H9 (cell line): ENCODE results near the gene ORMDL2. TPM values are rescaled to one million over a fixed set of nuclear protein-coding genes. Genes with fewer than 3 reads are reported as not detected.

ENCODE experiments used
- DNase-seq: peaks from one replicate; pipeline ENCODE4 v3.0.0-alpha.2; 2017
- H2AFZ ChIP-seq: one replicate; pipeline ENCODE4 v1.6.1; 2013; ENCODE audit warnings: mild to moderate bottlenecking, low read length, control low read depth, moderate library complexity
- H2AK5ac ChIP-seq: 2 replicates; pipeline ENCODE4 v1.6.1; 2013; ENCODE audit warnings: low read length, control low read depth, mixed read lengths; ENCODE audit not compliant: insufficient read length
- H2BK120ac ChIP-seq: one replicate; pipeline ENCODE4 v1.6.1; 2013; ENCODE audit warnings: low read depth, mild to moderate bottlenecking, low read length, control low read depth, inconsistent platforms; ENCODE audit not compliant: poor library complexity, severe bottlenecking
- H2BK12ac ChIP-seq: 2 replicates; pipeline ENCODE4 v1.6.1; 2013; ENCODE audit warnings: low read length, control low read depth, mixed read lengths, low read depth; ENCODE audit not compliant: insufficient read length
- H2BK15ac ChIP-seq: 2 replicates; pipeline ENCODE4 v1.6.1; 2013; ENCODE audit warnings: low read depth, low read length, control low read depth
- H2BK20ac ChIP-seq: one replicate; pipeline ENCODE4 v1.6.1; 2013; ENCODE audit warnings: low read depth, mild to moderate bottlenecking, low read length, control low read depth, inconsistent platforms; ENCODE audit not compliant: poor library complexity, severe bottlenecking
- H2BK5ac ChIP-seq: 2 replicates; pipeline ENCODE4 v1.6.1; 2013; ENCODE audit warnings: low read length, control low read depth, mixed read lengths; ENCODE audit not compliant: insufficient read length
- H3K14ac ChIP-seq: 2 replicates; pipeline ENCODE4 v1.6.1; 2013; ENCODE audit warnings: low read length, control low read depth; ENCODE audit not compliant: insufficient read depth
- H3K18ac ChIP-seq: 2 replicates; pipeline ENCODE4 v1.6.1; 2013; ENCODE audit warnings: low read depth, mild to moderate bottlenecking, mixed read lengths, low read length, control low read depth; ENCODE audit not compliant: insufficient read length
- H3K23ac ChIP-seq: 2 replicates; pipeline ENCODE4 v1.6.1; 2013; ENCODE audit warnings: low read length, control low read depth, mixed read lengths, low read depth; ENCODE audit not compliant: insufficient read length
- H3K23me2 ChIP-seq: 2 replicates; pipeline ENCODE4 v1.6.1; 2013; ENCODE audit warnings: low read depth, mild to moderate bottlenecking, mixed read lengths, low read length, control low read depth; ENCODE audit not compliant: insufficient read length, poor library complexity, severe bottlenecking
- H3K27ac ChIP-seq: 2 replicates; pipeline ENCODE4 v1.5.1; 2013; ENCODE audit warnings: low read length, control low read depth, mixed read lengths, low read depth; ENCODE audit not compliant: insufficient read length
- H3K27me3 ChIP-seq: 2 replicates; pipeline ENCODE4 v1.6.1; 2013; ENCODE audit warnings: low read length, control low read depth, inconsistent platforms; ENCODE audit not compliant: insufficient read depth
- H3K4ac ChIP-seq: 2 replicates; pipeline ENCODE4 v1.6.1; 2013; ENCODE audit warnings: low read depth, mild to moderate bottlenecking, control low read depth, inconsistent platforms, low read length, moderate library complexity
- H3K4me1 ChIP-seq: 2 replicates; pipeline ENCODE4 v1.6.1; 2013; ENCODE audit warnings: low read length, control low read depth, inconsistent platforms; ENCODE audit not compliant: insufficient read depth
- H3K4me2 ChIP-seq: 2 replicates; pipeline ENCODE4 v1.6.1; 2013; ENCODE audit warnings: low read length, control low read depth, mixed read lengths; ENCODE audit not compliant: insufficient read length, insufficient read depth
- H3K56ac ChIP-seq: 2 replicates; pipeline ENCODE4 v1.6.1; 2013; ENCODE audit warnings: low read depth, mild to moderate bottlenecking, mixed read lengths, low read length, control low read depth; ENCODE audit not compliant: insufficient read length
- H3K79me1 ChIP-seq: 2 replicates; pipeline ENCODE4 v1.6.1; 2013; ENCODE audit warnings: low read depth, mild to moderate bottlenecking, moderate library complexity, low read length, control low read depth, inconsistent platforms; ENCODE audit not compliant: insufficient read depth, poor library complexity, severe bottlenecking
- H3K79me2 ChIP-seq: 2 replicates; pipeline ENCODE4 v1.6.1; 2013; ENCODE audit warnings: low read length, control low read depth, inconsistent platforms; ENCODE audit not compliant: insufficient read depth
- H3K9ac ChIP-seq: 2 replicates; pipeline ENCODE4 v1.6.1; 2013; ENCODE audit warnings: low read length, control low read depth, mixed read lengths; ENCODE audit not compliant: insufficient read length; ENCODE audit errors: extremely low read depth
- H3K9me3 ChIP-seq: one replicate; pipeline ENCODE4 v1.6.1; 2013; ENCODE audit warnings: low read depth, low read length, inconsistent platforms; ENCODE audit not compliant: control insufficient read depth
- H3T11ph ChIP-seq: one replicate; pipeline ENCODE4 v1.6.1; 2013; ENCODE audit warnings: mild to moderate bottlenecking, low read length, control low read depth, inconsistent platforms
- H4K20me1 ChIP-seq: one replicate; pipeline ENCODE4 v1.6.1; 2013; ENCODE audit not compliant: control insufficient read depth, insufficient read length, insufficient read depth
- H4K5ac ChIP-seq: 2 replicates; pipeline ENCODE4 v1.6.1; 2013; ENCODE audit warnings: low read depth, mild to moderate bottlenecking, mixed read lengths, low read length, control low read depth; ENCODE audit not compliant: insufficient read length
- H4K8ac ChIP-seq: replicated peaks from 2 replicates; pipeline ENCODE4 v1.6.1; 2013; ENCODE audit warnings: low read length, control low read depth, mixed read lengths, low read depth; ENCODE audit not compliant: insufficient read length
- H4K91ac ChIP-seq: 2 replicates; pipeline ENCODE4 v1.6.1; 2013; ENCODE audit warnings: low read depth, mild to moderate bottlenecking, moderate library complexity, mixed read lengths, low read length, control low read depth; ENCODE audit not compliant: insufficient read length
- H3K27ac Mint-ChIP-seq, 3 experiments: 2 replicates in 2 of 3; 3 replicates in 1 of 3; pipeline ENCODE4 v1.8.0; 2020 to 2021; ENCODE audit warnings: mixed read lengths in 3 of 3, mild to moderate bottlenecking in 1 of 3, moderate library complexity in 1 of 3
- H3K27me3 Mint-ChIP-seq: 2 replicates; pipeline ENCODE4 v1.8.0; 2021; ENCODE audit warnings: low read depth, mild to moderate bottlenecking, moderate library complexity, mixed read lengths
- H3K36me3 Mint-ChIP-seq, 3 experiments: 2 replicates in 2 of 3; 3 replicates in 1 of 3; pipeline ENCODE4 v1.8.0; 2020 to 2021; ENCODE audit warnings: low read depth in 3 of 3, mixed read lengths in 3 of 3; ENCODE audit not compliant: insufficient read depth in 1 of 3
- H3K4me1 Mint-ChIP-seq, 2 experiments: 2 replicates each; pipeline ENCODE4 v1.8.0; 2020; ENCODE audit warnings: mixed read lengths in 2 of 2
- H3K4me3 Mint-ChIP-seq, 2 experiments: 2 replicates in 1 of 2; 3 replicates in 1 of 2; pipeline ENCODE4 v1.8.0; 2020 to 2021; ENCODE audit warnings: mild to moderate bottlenecking in 2 of 2, mixed read lengths in 2 of 2, moderate library complexity in 1 of 2
- H3K9me3 Mint-ChIP-seq, 2 experiments: 2 replicates in 1 of 2; 3 replicates in 1 of 2; pipeline ENCODE4 v1.8.0; 2020; ENCODE audit warnings: mild to moderate bottlenecking in 2 of 2, mixed read lengths in 2 of 2, moderate library complexity in 1 of 2
- CTCF ChIP-seq: fragments of 200-600 bp; sonication (generic); conservative IDR thresholded peaks from 3 replicates; pipeline ENCODE4 v1.8.0; 2021; ENCODE audit warnings: antibody characterized with exemption, mild to moderate bottlenecking
- WGBS: extraction: QIAGEN DNeasy Blood & Tissue Kit; methylation state at CpG from one replicate; pipeline ENCODE4 v1.1.7; 2013; ENCODE audit warnings: missing lambda C conversion rate, low lambda C conversion rate, mixed read lengths; ENCODE audit not compliant: insufficient read length; ENCODE audit errors: extremely low coverage; 5-methylcytosine and 5-hydroxymethylcytosine counted together
- total RNA-seq: library from RNA; stranded (reverse); gene quantifications from 2 replicates; pipeline ENCODE4 v1.2.1, GENCODE V29; 2021

The ORMDL2 gene
- total RNA-seq, 1 experiment from 2014 or later = 51.3 TPM

GRCh38 chr12:55815473-55815872, 2.4 kb upstream of the ORMDL2 start:
- H3K4me3 Mint-ChIP-seq = peak overlapping the region in 1 of 2 experiments; percentile 63; a peak in 3 of 5 replicates
- H2BK20ac ChIP-seq = no peak overlapping the region
- H2BK120ac ChIP-seq = no peak overlapping the region
- TF ChIP-seq CTCF = no peak
- H4K5ac ChIP-seq = no peak overlapping the region
- H3K9me3 Mint-ChIP-seq = no peaks in the 10 kb centered on the region
- no peak overlapping the region for H4K8ac ChIP-seq
- H3T11ph ChIP-seq = no peak overlapping the region
- H3K27ac ChIP-seq = no peak overlapping the region
- H2AK5ac ChIP-seq = no peak overlapping the region
- H2BK12ac ChIP-seq = no peak overlapping the region
- H3K27ac Mint-ChIP-seq = no peak overlapping the region; a peak in 1 of 7 replicates
- no peak overlapping the region for H2BK15ac ChIP-seq
- H3K27me3 ChIP-seq = no peaks in the 10 kb centered on the region
- no peak overlapping the region for H3K4me2 ChIP-seq
- peaks cover 46 to 47% of the 10 kb centered on the region in 2 experiments for H3K4me1 Mint-ChIP-seq
- peaks cover 10% of the 10 kb centered on the region for H3K23me2 ChIP-seq
- no CpG with 5 or more reads among the region's 12 CpGs for WGBS
- peaks cover 8% of the 10 kb centered on the region; the same call in 1 of the 2 replicates for H3K4me1 ChIP-seq
- H3K23ac ChIP-seq = no peak overlapping the region
- H3K9me3 ChIP-seq = no peaks in the 10 kb centered on the region
- H3K56ac ChIP-seq = no peak overlapping the region
- no peak overlapping the region for H2BK5ac ChIP-seq
- peaks cover 55% of the 10 kb centered on the region for H3K79me2 ChIP-seq
- H3K18ac ChIP-seq = no peak overlapping the region
- no peaks in the 10 kb centered on the region for H3K27me3 Mint-ChIP-seq
- H3K4ac ChIP-seq = no peak overlapping the region
- H2AFZ ChIP-seq = no peak overlapping the region
- peaks cover 10% of the 10 kb centered on the region for H3K79me1 ChIP-seq
- no peak overlapping the region for H3K9ac ChIP-seq
- H3K14ac ChIP-seq = no peak overlapping the region
- no peaks in the 10 kb centered on the region for H4K20me1 ChIP-seq
- H4K91ac ChIP-seq = no peak overlapping the region
- peaks cover 12 to 34% (median 33%) of the 10 kb centered on the region in 3 experiments; a peak in 6 of 7 replicates for H3K36me3 Mint-ChIP-seq
- no peak for DNase-seq
